Brain microvascular endothelial cell (primary cell): ENCODE data around the gene RAB40C.

ENCODE experiments used
- DNase-seq: peaks from one replicate; pipeline ENCODE4 v3.0.0-alpha.2; 2020
- H3K27ac ChIP-seq: fragments of 250-450 bp; sonication (Bioruptor Pico); 2 replicates; pipeline ENCODE4 v1.5.1; 2020; ENCODE audit warnings: mild to moderate bottlenecking, moderate library complexity
- H3K27me3 ChIP-seq: fragments of 250-450 bp; sonication (Bioruptor Pico); replicated peaks from 2 replicates; pipeline ENCODE4 v1.5.1; 2020; ENCODE audit warnings: mild to moderate bottlenecking
- H3K36me3 ChIP-seq: fragments of 250-450 bp; sonication (Bioruptor Pico); replicated peaks from 2 replicates; pipeline ENCODE4 v1.5.1; 2020; ENCODE audit warnings: mild to moderate bottlenecking
- H3K4me3 ChIP-seq: 2 replicates; pipeline ENCODE4 v1.5.1; 2011; ENCODE audit warnings: low read depth, mild to moderate bottlenecking, control low read depth, low read length, moderate library complexity
- CTCF ChIP-seq: IDR thresholded peaks from 2 replicates; pipeline ENCODE4 v1.5.1; 2011; ENCODE audit warnings: low read depth, mild to moderate bottlenecking, moderate library complexity, low read length, control low read depth, inconsistent platforms; ENCODE audit errors: missing control alignments
- in situ Hi-C: cut with HindIII; loops from 2 replicates; pipeline ENCODE4 v1.10.0; 2017; ENCODE audit warnings: low sequenced_read_pairs, low pct_ligation_motif_present

The RAB40C gene

DNA sequence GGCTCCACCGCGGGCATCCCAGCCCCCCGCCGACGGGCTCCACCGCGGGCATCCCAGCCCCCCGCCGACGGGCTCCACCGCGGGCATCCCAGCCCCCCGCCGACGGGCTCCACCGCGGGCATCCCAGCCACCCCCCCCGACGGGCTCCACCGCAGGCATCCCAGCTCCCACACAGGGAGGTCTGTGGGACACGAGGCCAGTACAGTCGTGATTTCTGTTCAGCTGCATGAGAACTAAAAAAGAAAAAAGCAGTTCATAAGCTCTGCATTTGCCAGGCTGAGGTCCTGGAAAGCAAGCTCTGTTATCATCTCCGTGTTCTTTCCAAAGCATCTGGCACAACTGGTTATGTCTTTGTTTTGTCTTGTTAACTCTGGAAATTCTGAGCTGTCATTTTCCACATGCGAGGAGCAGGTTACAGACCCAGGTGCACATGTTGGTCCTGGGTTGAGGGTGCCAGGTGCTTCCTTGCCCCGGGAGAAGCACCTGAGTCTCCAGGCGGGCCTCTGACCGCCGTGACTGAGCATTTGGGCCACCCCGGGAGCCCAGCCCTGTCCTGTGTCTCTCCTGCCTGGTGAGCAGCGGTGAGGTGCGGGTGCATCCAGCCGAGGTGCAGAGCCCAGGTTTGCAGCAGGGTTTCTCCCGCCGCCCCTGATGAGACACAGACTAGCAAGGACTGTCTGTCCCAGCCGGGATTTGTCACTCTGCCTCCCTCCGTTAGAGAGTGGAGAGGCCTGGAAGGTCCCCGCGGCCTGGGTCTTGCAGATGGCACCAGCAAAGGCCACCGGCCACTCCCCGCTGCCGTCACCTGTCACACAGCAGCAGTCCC lies 31.0 kb downstream of the RAB40C start:
- DNase-seq: no peak
- Histone ChIP-seq H3K4me3 (no peak overlapping the region), H3K27ac (no peak overlapping the region), H3K27me3 (no peaks in the 10 kb centered on the region), H3K36me3 (peaks cover 3% of the 10 kb centered on the region)
- in situ Hi-C loops: no loop called here
- TF ChIP-seq CTCF: no peak

DNA sequence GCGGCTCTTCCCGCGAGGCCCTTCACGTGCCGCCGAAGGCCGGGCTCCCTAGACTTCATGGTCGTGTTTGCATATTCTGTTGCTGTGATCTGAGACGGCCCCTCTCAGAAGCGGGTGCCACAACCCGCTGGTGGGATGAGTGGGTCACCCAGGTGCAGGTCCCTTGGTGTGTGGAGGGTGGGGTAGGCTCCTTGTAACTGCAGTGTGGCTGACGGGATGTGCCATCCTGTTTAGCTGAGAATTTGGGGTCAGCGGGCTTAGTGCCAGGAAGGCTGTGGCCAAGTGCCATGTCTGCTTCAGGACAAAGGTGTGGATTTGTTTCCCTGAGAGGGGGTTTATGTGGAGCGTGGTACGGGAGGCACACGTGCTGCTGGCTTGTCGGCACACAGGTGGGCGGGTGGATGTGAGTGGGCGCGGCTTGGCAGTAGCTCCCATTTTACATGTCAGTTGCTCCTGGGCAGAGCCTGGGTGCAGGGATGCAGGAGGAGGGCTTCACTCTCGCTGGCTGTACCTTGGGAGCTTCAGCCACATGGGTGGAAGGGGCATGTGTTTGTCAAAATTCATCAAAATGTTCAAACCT lies 31.8 kb downstream of the RAB40C start:
- no peak overlapping the region for H3K4me3 ChIP-seq
- TF ChIP-seq CTCF: no peak
- no peak for DNase-seq
- in situ Hi-C loops: no loop called here
- no peak overlapping the region for H3K27ac ChIP-seq
- peaks cover 6% of the 10 kb centered on the region for H3K36me3 ChIP-seq
- no peaks in the 10 kb centered on the region for H3K27me3 ChIP-seq

- peaks cover 6% of the 10 kb centered on the region for H3K36me3 ChIP-seq
- no peak for TF ChIP-seq CTCF
- no peak overlapping the region for H3K4me3 ChIP-seq
- no peak for DNase-seq
- in situ Hi-C loops: no loop called here
- peak overlapping the region; percentile 59 for H3K27ac ChIP-seq
- H3K27me3 ChIP-seq: no peaks in the 10 kb centered on the region
Measured at GRCh38 chr16:622920-623280, 33.0 kb downstream of the RAB40C start.

DNA sequence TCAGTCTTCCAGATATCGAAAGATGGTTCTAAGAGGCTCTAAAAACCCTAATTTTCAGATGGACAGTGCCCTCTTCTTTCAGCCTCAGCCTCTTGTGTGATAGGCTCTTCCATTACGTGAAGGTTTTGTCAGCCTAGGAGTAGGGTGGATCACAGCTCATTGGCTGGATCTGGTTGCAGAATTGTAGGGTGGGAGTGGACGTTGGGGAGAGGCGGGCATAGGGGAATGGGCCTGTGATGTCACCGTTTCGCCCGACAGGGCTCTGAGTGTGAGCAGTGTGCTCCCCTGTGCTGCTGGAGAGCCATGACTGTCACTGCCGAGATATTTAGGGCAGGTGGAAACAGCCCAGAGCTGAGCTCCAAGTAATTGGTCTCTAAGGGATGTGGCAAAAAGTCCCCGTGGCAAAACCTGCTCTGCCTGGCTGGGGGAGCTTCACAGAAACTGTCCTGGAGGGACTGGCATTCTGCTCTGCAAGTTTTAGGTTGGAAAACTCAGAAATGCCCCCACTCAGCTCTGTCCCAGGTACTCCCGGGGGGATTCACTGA lies 34.7 kb downstream of the RAB40C start:
- H3K4me3 ChIP-seq: no peak overlapping the region
- H3K36me3 ChIP-seq: peaks cover 6% of the 10 kb centered on the region
- no peak for TF ChIP-seq CTCF
- no peak overlapping the region for H3K27ac ChIP-seq
- no peaks in the 10 kb centered on the region for H3K27me3 ChIP-seq
- no peak for DNase-seq
- in situ Hi-C loops: no loop called here

DNA sequence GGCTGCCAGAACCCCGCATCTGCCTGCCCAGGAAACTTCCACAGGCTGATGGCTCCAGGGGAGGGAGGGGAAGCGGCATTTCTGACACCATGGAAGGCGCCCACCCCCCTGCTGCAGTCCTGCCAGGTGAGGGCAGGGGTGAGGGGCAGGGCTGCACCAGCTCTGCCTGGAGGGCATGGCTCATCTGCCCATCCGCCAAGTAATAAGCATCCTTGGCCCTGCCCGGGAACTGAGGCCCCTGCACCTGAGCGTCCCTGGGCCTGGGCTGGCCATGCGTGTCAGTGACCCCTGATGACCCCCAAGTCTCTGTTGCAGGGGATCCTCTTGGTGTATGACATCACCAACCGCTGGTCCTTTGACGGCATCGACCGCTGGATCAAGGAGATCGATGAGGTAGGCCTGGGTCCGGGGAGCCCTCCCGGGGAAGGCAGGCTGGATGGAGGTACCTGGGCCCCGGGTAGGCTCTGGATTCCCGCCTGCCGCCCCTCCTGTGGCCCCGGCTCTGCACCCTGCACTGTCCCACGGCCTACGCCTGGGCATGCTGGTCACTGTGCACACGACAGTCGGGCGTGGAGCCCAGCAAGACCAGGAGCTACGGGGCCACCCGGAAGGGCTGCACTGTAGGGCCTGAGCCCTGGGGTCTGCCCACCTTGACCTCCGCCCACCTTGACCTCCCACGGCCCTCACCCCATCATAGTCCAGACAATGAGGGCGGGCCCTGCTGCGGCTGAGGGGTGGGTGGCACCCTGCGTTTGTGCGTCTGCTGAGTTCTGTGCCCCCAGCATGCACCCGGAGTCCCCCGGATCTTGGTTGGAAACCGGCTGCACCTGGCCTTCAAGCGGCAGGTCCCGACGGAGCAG lies 35.5 kb downstream of the RAB40C start:
- in situ Hi-C loops: no loop called here
- no peak overlapping the region for H3K4me3 ChIP-seq
- no peaks in the 10 kb centered on the region for H3K27me3 ChIP-seq
- peaks cover 6% of the 10 kb centered on the region for H3K36me3 ChIP-seq
- DNase-seq: no peak
- H3K27ac ChIP-seq: no peak overlapping the region
- TF ChIP-seq CTCF: no peak
